ENCODE data around the gene CCDC148.
"Not testable (repeated sequence)": the region's sequence is repeated elsewhere in the genome, so short reads cannot be mapped to it uniquely, and the experiment has no call there.

Gene CCDC148

GRCh38 chr2:158489366-158490112 lies 33.0 kb upstream of the CCDC148 start:
- no peak for ATAC-seq (ENCODE audit: low read depth)
- Mint-ChIP-seq H3K4me3 (no peak overlapping the region), H3K9me3 (no peaks in the 10 kb centered on the region), H3K4me1 (no peaks in the 10 kb centered on the region), H3K27me3 (no peaks in the 10 kb centered on the region), H3K36me3 (no peaks in the 10 kb centered on the region), H3K27ac (no peak overlapping the region)
- DNase-seq (ENCODE audit: low spot score in 2 of 2), result no peak

DNA sequence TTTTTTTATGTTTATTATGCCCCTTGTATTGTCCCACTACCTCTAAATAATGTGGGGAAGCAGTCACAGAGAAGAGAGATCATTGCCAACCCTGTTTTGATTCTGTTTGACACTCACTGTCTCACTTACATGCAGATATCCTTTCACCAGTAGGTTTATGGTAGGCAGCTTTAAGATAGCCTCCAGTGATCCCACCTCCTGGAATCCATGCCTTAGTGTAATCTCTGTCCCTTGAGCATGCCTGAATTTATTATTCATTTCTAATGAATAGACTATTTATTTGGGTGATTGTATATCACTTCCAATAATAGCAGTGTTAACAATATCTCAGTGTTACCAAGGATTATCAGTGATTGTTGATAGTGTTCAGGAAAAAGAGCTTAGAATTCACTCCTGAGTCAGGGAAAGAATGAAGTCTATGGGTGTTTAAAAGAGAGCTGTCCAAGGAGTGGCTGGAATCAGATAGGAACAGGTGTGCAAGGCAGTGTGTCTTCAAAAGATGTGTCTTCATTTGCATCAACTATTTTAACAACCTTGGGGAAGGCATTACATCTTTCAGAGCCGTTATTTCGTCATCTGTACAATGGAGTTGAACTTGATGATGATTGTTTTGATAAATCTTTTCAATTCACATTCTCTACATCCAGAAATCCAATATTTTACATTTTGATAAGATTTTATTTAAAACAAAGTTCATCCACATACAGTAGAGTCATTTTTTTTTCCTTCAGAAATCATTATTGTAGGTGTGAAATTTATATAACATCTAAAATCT lies 32.1 kb upstream of the CCDC148 start:
- no peaks in the 10 kb centered on the region for H3K27me3 Mint-ChIP-seq
- H3K27ac Mint-ChIP-seq, result no peak overlapping the region
- no peak overlapping the region for H3K4me3 Mint-ChIP-seq
- no peaks in the 10 kb centered on the region for H3K36me3 Mint-ChIP-seq
- H3K4me1 Mint-ChIP-seq, result no peaks in the 10 kb centered on the region
- DNase-seq (ENCODE audit: low spot score in 2 of 2) (no peak), ATAC-seq (ENCODE audit: low read depth) (no peak)
- H3K9me3 Mint-ChIP-seq, result no peaks in the 10 kb centered on the region

- no peak for ATAC-seq (ENCODE audit: low read depth)
- no peaks in the 10 kb centered on the region for H3K36me3 Mint-ChIP-seq
- H3K4me1 Mint-ChIP-seq, result no peaks in the 10 kb centered on the region
- H3K27ac Mint-ChIP-seq, result no peak overlapping the region
- DNase-seq (ENCODE audit: low spot score in 2 of 2), result no peak
- H3K4me3 Mint-ChIP-seq, result no peak overlapping the region
- H3K27me3 Mint-ChIP-seq, result no peaks in the 10 kb centered on the region
- H3K9me3 Mint-ChIP-seq, result no peaks in the 10 kb centered on the region
Observed at GRCh38 chr2:158487419-158487818, 30.9 kb upstream of the CCDC148 start.

DNA sequence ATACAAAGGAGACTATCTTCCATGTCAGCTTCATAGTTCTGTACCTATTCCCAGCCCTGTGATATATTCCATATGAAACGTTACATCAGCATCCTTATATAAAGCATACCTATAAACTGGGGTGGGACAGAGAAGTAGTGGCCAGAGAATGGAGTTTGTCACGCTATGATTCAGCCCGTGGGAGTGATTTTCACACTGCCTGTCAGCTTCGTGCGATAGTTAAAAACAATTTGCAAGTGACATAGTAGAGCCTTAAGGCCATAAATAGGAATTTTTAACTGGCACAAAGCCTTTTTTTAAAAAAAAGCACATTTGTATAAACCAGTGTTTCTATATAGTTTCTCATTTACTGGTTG lies 30.4 kb upstream of the CCDC148 start:
- H3K27ac Mint-ChIP-seq, result no peak overlapping the region
- H3K9me3 Mint-ChIP-seq, result no peaks in the 10 kb centered on the region
- H3K4me3 Mint-ChIP-seq, result no peak overlapping the region
- ATAC-seq (ENCODE audit: low read depth), result no peak
- DNase-seq (ENCODE audit: low spot score in 2 of 2), result no peak
- no peaks in the 10 kb centered on the region for H3K27me3 Mint-ChIP-seq
- H3K4me1 Mint-ChIP-seq, result no peaks in the 10 kb centered on the region
- no peaks in the 10 kb centered on the region for H3K36me3 Mint-ChIP-seq

- ATAC-seq (ENCODE audit: low read depth), result no peak
- Mint-ChIP-seq H3K4me1 (no peaks in the 10 kb centered on the region), H3K4me3 (no peak overlapping the region)
Observed at GRCh38 chr2:158486150-158486969, 29.8 kb upstream of the CCDC148 start.

GRCh38 chr2:158484892-158485556 lies 28.5 kb upstream of the CCDC148 start:
- Mint-ChIP-seq H3K36me3 (no peaks in the 10 kb centered on the region), H3K4me3 (no peak overlapping the region), H3K9me3 (no peaks in the 10 kb centered on the region), H3K27ac (no peak overlapping the region), H3K4me1 (no peaks in the 10 kb centered on the region), H3K27me3 (no peaks in the 10 kb centered on the region)
- DNase-seq (ENCODE audit: low spot score in 2 of 2) (no peak), ATAC-seq (ENCODE audit: low read depth) (no peak)

More at GRCh38 chr2:158486150-158486969, 29.8 kb upstream of the CCDC148 start:
- Mint-ChIP-seq H3K36me3 (no peaks in the 10 kb centered on the region), H3K9me3 (no peaks in the 10 kb centered on the region), H3K27me3 (no peaks in the 10 kb centered on the region), H3K27ac (no peak overlapping the region)
- no peak for DNase-seq (ENCODE audit: low spot score in 2 of 2)

DNA sequence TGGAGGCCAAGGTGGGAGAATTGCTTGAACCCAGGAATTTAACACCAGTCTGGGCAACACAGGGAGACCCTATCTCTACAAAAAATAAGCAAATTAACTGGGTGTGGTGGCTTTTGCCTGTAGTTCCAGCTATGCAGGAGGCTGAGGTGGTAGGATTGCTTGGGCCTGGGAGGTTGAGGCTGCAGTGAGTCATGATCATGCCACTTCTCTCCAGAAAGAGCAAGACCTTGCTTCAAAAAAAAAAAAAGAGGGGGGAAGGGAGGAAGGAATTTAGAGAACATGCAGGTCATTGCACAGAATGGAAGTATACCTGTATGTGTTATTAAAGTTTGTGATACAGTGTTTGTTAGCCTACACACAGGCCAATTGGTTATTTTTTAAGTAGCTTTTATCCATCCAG lies 26.0 kb upstream of the CCDC148 start:
- H3K4me3 Mint-ChIP-seq, result no peak overlapping the region
- H3K27me3 Mint-ChIP-seq, result no peaks in the 10 kb centered on the region
- H3K9me3 Mint-ChIP-seq, result no peaks in the 10 kb centered on the region
- H3K27ac Mint-ChIP-seq, result no peak overlapping the region
- no peak for ATAC-seq (ENCODE audit: low read depth)
- DNase-seq (ENCODE audit: low spot score in 2 of 2), result no peak
- no peaks in the 10 kb centered on the region for H3K4me1 Mint-ChIP-seq
- H3K36me3 Mint-ChIP-seq, result no peaks in the 10 kb centered on the region

DNA sequence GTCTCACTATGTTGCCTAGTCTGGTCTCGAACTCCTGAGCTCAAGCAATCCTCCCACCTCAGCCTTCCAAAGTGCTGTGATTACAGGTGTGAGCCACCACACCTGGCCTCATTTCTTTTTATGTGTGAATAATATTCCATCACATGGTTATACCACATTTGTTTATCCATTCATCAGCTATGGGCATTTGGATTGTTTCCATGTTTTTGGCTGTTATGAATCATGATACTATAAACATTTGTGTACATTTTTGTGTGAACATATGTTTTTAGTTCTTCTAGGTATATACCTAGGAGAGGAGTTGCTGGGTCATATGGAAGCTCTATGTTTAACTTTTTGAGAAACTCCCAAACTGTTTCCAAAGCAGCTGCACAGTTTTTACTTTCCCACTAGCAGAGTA lies 24.6 kb upstream of the CCDC148 start:
- Mint-ChIP-seq H3K9me3 (no peaks in the 10 kb centered on the region), H3K4me3 (no peak overlapping the region), H3K36me3 (no peaks in the 10 kb centered on the region), H3K4me1 (peaks cover 3% of the 10 kb centered on the region), H3K27ac (no peak overlapping the region), H3K27me3 (no peaks in the 10 kb centered on the region)
- no peak for DNase-seq (ENCODE audit: low spot score in 2 of 2)
- ATAC-seq (ENCODE audit: low read depth), result no peak

DNA sequence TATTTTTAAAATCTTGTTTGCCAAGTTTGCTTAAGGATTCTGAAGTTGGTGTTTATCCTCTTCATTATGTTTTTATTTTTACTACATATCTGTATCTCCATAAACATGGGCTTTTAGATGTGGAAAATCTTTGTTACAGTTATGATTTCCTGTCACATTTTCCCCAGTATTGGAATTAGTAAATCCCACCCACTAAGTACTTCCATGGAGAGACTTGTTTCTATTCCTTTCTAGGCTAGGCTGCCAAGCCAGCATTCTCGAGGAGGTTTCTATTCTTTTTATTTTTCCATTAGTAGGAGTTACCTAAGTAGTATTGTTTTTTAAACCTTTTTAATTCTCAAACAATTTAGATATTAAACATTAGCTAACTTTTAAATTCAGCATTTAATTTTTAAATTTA lies 22.3 kb upstream of the CCDC148 start:
- no peak for ATAC-seq (ENCODE audit: low read depth)

GRCh38 chr2:158478237-158478636 lies 21.7 kb upstream of the CCDC148 start:
- H3K4me3 Mint-ChIP-seq, result no peak overlapping the region
- no peak for DNase-seq (ENCODE audit: low spot score in 2 of 2)
- H3K27ac Mint-ChIP-seq, result no peak overlapping the region
- H3K4me1 Mint-ChIP-seq, result peaks cover 3% of the 10 kb centered on the region
- no peaks in the 10 kb centered on the region for H3K9me3 Mint-ChIP-seq
- no peaks in the 10 kb centered on the region for H3K36me3 Mint-ChIP-seq
- H3K27me3 Mint-ChIP-seq, result no peaks in the 10 kb centered on the region
- no peak for ATAC-seq (ENCODE audit: low read depth)

More for the DNA sequence above, 22.3 kb upstream of the CCDC148 start:
- Mint-ChIP-seq H3K4me3 (no peak overlapping the region), H3K4me1 (peaks cover 3% of the 10 kb centered on the region), H3K27me3 (no peaks in the 10 kb centered on the region), H3K27ac (no peak overlapping the region), H3K9me3 (no peaks in the 10 kb centered on the region), H3K36me3 (no peaks in the 10 kb centered on the region)
- DNase-seq (ENCODE audit: low spot score in 2 of 2), result no peak

DNA sequence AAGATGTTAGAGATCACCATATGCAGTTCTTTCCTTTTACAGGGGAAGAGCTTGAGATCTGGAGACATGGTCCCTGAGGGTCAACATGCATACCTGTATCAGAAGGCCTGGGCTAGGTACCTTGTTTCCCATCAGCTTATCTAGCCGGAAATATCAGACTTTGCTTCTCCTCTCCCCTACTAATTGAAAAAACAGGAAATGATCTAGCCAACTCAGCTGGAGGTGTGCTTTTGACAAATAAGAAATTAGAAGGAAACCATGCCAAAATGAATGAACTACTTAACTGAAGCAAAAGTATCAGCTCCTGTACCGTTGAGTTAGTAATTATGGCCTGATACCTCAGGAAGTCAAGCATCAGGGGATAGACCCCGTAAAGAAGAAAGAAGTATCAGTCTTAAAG lies 20.6 kb upstream of the CCDC148 start:
- no peak for DNase-seq (ENCODE audit: low spot score in 2 of 2)
- H3K9me3 Mint-ChIP-seq, result no peaks in the 10 kb centered on the region
- no peaks in the 10 kb centered on the region for H3K27me3 Mint-ChIP-seq
- no peak overlapping the region for H3K27ac Mint-ChIP-seq
- H3K4me1 Mint-ChIP-seq, result peaks cover 3% of the 10 kb centered on the region
- ATAC-seq (ENCODE audit: low read depth), result no peak
- H3K36me3 Mint-ChIP-seq, result no peaks in the 10 kb centered on the region
- no peak overlapping the region for H3K4me3 Mint-ChIP-seq

GRCh38 chr2:158474526-158475011 lies 18.0 kb upstream of the CCDC148 start:
- not testable (repeated sequence) for H3K4me1 Mint-ChIP-seq; H3K9me3 Mint-ChIP-seq; ATAC-seq (ENCODE audit: low read depth); H3K36me3 Mint-ChIP-seq; H3K27ac Mint-ChIP-seq; DNase-seq (ENCODE audit: low spot score in 2 of 2); H3K4me3 Mint-ChIP-seq; H3K27me3 Mint-ChIP-seq

DNA sequence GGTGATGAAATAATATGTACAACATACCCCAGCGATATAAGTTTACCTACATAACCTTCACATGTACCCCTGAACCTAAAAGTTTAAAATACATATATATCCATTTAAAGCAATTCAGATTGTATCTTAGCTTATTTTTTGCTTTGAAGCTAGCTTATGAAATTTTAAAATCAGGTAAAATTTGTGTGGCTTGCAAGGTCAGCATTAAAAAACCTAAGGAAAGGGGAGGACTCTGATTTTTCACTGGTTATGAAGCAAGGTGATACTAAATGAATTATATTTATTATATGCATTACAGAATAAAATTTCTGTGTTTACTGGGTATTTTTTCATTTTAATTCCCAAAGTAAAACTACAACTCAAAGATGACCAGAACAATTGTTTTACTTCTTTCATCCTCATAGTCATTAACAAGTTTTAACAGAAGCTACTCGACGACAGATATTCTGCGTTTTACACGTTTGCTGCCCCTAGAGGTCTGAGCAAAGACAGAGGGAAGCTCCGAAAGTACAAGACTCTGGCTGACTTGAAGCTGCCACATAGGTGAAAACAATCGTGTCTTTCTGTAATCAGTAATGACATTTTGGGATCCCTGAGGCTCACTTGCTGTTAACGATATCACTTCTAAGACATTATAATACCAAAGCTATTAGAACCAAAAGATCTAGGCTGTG lies 17.3 kb upstream of the CCDC148 start:
- ATAC-seq (ENCODE audit: low read depth) (no peak), DNase-seq (ENCODE audit: low spot score in 2 of 2) (no peak)
- H3K4me3 Mint-ChIP-seq, result no peak overlapping the region
- no peaks in the 10 kb centered on the region for H3K36me3 Mint-ChIP-seq
- no peaks in the 10 kb centered on the region for H3K9me3 Mint-ChIP-seq
- H3K27me3 Mint-ChIP-seq, result no peaks in the 10 kb centered on the region
- H3K4me1 Mint-ChIP-seq, result peaks cover 3% of the 10 kb centered on the region
- no peak overlapping the region for H3K27ac Mint-ChIP-seq
